Fibroblast of skin of scalp (primary cell): ENCODE data around the gene RDX.
A peak's percentile ranks its signal among the peaks of the same experiment; 100 is the strongest.

Experiments used
- DNase-seq: peaks from one replicate; pipeline ENCODE4 v3.0.0-alpha.2; 2013

The RDX gene

DNA sequence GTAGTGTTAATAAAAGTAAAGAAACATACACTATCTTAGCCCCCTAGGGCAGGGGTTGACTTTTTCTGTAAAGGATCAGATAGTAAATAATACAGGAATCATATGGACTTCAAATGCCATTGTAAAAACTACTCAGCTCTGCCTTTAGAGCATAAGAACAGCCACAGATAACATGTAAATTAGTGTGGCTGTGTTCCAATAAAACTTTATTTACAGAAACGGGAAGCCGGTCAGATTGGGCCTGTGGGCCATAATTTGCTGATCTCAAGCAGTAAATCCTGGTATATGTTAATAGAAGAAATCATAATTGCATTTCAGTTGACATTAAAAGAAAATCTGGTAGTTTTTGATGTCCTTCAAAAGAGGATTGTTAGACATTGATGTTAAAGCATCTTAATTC is 126.7 kb downstream of the RDX start:
- no peak for DNase-seq

DNA sequence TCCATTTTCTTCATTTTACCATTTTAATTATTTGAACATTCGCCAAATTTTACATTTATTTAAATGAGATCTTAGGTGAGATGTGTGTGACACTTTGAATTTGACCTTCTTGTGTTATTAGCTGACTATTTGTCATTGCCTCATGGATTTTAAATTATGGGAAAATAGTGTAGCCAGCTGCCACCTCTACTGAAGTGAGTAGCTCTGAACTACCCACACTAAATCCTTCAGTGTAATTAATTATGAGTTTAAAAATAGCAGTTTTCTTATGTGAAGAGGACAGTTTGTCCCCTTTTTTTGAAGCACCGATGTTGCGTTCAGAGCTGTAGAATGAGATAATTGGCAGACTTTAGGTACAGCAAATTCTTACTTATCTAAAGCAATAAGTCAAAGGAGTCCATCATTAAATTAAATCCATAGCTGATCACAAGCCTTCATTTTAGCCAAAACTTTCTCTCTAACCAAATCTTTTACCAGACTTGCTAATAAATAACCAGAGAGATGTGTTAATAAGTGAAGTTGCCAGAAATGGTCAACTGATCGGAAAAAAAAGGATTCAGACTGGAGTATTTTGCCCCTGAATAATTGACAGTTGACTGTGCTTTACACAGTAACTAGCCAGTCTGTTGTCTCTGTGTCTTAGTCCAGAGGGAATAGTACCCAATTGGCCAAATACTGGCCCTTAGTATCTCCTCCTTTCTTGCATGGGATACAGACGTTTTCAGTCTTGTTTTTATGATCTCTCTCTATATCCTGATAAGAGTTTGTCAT is 128.2 kb downstream of the RDX start:
- DNase-seq = no peak

- no peak for DNase-seq
Measured at GRCh38 chr11:110165039-110165925, 131.1 kb downstream of the RDX start.

DNA sequence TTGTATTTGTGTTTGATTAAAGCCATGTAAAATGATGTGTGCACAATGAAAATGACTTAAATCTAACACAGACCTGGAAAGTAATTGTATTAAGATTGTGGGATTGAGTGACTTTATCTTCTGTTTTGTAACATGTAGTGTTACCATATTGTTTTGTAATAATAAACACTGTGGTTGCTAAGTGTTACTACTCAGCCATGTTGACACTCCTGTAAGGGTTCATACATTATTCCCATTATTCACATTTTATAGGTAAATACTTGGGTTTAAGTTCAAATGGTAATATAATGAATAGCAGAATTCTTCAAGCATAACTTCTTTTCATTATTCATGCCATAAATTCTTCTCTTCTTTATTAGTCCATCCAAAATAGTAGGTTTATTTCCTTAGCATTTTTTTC is 134.2 kb downstream of the RDX start:
- no peak for DNase-seq

DNA sequence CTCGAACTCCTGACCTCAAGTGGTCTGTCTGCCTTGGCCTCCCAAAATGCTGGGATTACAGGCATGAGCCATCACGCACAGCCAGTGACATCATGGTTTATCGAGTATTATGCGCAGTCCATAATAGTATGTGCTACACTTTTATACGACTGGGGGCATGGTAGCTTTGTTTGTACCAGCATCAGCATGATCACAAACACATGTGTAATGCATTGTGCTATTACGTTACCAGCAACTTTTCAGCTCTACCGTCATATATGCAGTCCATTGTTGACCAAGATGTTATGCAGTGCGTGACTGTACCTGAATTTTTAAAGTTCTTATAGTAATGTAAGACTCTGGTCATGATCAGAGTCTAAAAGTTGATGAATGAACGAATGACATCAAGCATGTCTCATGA is 135.4 kb downstream of the RDX start:
- DNase-seq = no peak

- no peak for DNase-seq
Measured at GRCh38 chr11:110160437-110160836, 136.0 kb downstream of the RDX start.

DNA sequence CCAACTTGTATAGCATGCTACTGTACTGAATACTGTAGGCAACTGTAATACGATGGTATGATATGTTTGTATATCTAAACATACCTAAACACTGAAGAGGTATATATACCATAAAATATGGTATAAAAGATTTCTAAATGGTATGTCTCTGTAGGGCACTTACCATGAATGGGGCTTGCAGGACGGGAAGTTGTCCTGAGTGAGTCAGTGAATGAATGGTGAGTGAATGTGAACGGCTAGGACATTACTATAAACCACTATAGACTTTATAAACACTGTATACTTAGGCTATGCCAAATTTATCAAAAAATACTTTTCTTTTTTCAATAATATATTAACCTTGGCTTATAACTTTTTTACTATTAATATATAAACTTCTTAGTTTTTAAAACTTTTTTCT is 136.4 kb downstream of the RDX start:
- DNase-seq = no peak

DNA sequence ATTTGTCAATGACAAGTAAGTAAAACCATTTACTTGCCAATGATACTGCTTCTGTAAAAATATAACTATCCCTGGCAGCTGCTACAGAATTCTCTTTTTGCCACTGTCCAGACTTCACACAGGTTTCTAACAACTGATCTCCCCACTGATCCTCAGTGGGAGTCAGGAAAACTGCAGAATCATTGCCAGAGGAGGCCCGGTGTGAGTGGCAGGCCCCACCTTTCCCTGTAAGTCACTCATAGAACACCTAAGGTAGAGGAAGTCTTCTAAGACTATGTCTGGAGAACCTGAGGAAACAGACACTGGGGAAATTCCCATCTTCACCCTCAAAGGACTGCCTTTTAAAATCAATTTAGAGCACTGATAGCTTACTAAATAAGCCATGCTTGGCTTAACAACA is 136.9 kb downstream of the RDX start:
- no peak for DNase-seq

DNA sequence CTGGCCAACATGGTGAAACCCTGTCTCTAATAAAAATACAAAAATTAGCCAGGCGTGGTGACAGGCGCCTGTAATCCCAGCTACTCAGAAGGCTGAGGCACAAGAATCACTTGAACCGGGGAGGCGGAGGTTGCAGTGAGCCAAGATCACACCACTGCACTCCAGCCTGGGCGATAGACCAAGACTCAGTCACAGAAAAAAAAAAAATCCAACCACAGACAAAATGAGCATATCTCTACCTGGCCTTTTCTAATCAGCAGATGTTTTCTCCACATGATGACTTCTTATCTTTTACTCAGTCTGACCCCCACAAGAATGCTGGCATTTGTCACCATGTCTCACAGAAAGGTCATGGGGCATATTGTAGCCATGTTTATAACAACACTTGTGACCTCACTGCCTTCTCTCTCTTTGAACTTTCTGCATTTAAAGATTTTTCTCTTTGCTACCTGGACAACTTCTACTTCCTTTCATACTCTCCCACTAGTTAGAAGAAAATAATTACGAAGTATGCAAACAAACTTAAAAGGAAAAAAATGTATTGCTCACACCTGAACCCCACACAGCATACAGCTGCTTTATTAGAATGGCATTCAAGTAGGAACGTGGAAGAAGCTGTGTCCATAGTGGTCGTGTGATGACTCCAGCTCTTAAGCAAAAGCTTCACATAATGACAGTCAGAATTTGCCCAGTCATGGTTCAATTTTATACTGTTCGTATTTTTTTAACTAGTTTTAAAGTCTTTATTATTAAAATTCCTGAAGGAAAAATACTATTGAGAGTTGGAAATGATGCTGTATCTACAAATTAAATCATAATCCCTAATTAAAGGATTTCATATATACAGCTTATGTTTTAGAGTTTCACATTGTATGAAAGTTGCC is 137.9 kb downstream of the RDX start:
- no peak for DNase-seq

GRCh38 chr11:110156503-110156902 is 139.9 kb downstream of the RDX start:
- DNase-seq = no peak

GRCh38 chr11:110153474-110153873 is 142.9 kb downstream of the RDX start:
- no peak for DNase-seq

- DNase-seq = no peak
Measured at GRCh38 chr11:110152199-110152598, 144.2 kb downstream of the RDX start.

- DNase-seq = peak; percentile 35
Measured at GRCh38 chr11:110148775-110149744, 147.4 kb downstream of the RDX start.

DNA sequence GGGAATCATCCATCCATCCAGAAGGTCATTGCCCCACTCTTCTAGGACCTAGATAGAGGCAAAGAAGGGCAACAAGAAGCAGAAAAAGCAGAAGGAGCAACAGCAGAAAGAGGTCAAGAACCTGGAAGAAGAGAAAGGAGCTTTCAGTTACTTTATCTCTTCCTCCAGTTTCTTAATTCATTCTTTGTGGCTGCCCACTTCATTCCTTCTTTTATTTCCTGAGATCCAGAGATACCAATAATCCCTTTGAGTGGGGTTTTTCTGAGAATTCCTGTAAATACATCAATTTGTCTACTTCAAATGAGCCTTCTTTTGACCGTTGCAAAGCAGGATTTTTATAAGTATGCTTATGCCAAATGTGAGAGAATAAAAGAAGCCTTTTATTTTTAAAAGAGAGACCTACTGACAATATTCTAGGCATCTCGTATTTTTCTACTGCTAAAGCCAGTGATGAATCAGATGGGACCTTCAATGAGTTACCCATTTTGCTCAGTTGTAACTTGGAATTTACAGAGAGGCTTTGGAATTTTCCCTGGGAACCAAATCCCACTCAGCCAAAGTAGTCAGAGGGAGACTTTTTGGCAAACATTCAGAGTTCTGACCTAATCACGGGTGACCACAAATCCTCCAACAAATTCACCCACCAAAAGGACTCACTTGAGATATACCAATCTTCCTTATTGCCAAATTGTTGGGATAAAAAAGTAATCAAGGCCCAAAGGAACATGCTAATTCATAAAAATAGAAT is 148.3 kb downstream of the RDX start:
- DNase-seq = peak; percentile 86

DNA sequence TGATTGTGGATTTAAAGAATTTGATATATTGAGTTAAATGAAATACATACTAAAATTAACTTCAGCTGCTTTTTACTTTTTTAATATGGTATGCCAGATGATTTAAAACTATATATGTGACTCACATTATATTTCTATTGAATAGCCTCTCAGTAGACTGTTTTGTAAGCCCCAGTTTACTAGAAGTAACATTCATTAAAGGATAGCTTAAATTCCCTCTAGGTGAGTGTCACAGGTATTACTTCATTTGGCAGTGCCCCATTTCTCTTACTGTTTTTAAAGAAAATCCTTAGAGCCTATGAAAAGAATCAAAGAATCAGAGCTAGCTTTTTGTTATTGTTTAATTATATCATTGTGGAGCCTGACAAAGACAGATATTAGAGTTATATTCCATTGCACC is 154.6 kb downstream of the RDX start:
- DNase-seq = no peak

GRCh38 chr11:110134110-110134509 is 162.3 kb downstream of the RDX start:
- no peak for DNase-seq

DNA sequence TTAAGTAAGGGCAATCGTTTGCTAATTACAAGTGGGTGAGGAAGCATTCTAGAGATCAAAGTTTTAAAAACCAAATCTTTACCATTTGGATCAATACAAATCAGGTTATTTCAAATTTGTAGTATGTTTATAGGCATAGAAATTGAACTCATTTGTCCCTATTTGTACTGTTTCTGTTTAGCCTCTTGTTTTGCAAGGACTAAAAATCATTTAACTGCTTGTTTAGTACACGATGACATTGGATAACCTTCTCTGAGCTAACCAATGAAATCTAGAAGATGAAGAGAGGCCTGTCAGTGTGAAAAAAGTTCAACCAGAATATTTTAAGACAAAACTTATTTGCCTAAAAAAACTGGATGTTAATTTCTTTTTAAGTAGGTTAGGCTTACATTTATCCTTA is 163.3 kb downstream of the RDX start:
- no peak for DNase-seq

DNA sequence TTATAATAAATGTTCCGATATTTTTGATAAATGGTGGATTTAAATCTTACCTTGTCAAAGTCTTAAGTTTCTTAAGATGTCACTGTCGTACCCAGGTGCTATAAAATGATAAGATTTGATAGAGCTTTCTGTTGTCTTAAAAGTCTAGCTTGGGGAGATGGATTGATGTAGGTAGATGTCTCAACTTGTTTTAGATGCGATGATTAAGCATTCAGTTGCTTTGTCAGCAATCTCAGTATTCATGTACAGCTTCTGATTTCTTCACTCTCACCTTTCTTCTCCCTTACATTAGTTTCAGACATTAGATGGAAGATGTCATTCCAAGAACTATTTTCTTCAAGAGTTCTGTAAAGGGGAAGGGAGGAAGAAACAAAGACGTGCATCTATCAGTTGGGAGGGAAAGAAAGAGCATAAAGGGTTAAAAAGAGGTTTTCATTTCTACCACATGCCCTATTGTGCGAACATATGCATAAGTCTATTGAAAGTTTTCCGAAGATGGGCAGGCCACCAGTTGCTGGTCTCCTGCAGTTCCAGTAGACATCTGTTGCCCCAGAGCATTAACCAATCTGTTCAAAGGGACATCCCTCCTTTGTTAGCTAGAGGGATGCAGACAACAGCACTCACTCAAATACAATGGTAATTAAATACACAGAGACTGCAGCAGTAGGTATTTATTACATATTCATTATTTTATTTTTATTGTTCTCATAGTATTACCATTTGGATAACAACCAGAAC is 164.9 kb downstream of the RDX start:
- no peak for DNase-seq

DNA sequence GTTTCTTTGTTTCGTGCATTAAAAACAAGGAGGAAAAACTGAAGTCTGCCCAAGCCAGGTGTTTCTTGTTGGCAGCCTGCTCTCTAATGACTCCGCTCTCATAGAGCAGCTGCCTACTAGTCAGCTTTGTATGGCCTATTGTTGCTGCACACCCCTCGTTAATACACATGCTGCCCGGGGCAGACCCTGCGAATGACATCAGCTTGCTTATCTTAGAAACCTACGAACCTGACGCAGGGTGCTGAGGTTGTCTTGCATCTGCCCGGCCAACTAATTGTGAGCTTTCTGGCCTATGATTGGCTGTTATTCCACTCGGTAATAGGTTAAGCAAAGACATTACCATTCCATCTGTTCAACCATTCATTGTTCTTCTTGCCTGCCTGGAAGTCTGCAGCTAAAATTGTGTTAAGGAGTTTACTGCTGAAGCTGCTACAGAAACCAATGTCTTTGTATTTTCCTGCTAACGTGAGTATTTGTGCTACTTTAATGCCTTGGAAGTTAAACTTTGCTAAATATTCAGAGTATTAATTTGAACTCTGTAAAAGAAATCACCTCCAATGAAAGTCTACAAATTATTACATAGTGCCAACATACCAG is 165.7 kb downstream of the RDX start:
- no peak for DNase-seq

DNA sequence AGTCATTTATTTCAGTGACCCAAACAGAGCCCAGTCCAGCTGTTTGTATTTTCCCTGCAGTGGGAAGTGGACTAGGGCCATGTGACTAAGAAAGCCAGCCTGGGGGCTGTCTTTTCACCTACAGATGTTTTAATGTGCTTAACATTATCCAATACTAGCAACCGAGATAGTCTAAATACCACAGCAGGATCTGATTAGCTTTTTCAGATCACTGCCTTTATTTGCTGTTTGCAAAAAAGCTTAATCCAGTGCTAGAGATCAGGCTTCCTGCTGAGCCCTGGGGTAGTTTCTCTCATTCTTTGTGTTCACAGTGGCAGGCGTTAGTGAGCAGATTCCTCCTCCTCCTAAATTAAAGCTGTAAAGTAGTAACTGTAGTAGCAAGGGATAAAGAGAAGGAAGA is 168.3 kb downstream of the RDX start:
- DNase-seq = peak; percentile 63
